ENCODE measurements around the gene HLCS.

The HLCS gene

GRCh38 chr21:36845790-36846189, 120.7 kb downstream of the HLCS start:
- Histone ChIP-seq H3K27ac (ENCODE audit: low read length) (no peak overlapping the region), H3K27me3 (ENCODE audit: control insufficient read depth in 1 of 2, insufficient read depth in 2 of 2, low read length in 2 of 2) (no peaks in the 10 kb centered on the region), H3K4me3 (ENCODE audit: low read length in 2 of 2) (no peak overlapping the region), H3K9ac (ENCODE audit: low read length in 2 of 2) (no peak overlapping the region), H3K4me1 (ENCODE audit: control insufficient read depth, insufficient read depth, low read length) (peaks cover 6% of the 10 kb centered on the region), H3K36me3 (ENCODE audit: control insufficient read depth in 2 of 2, insufficient read depth in 2 of 2, low read length in 2 of 2) (no peaks in the 10 kb centered on the region), H3K9me3 (ENCODE audit: control insufficient read depth in 2 of 2, low read length in 2 of 2) (no peaks in the 10 kb centered on the region)

- H3K36me3 ChIP-seq (ENCODE audit: control insufficient read depth in 2 of 2, insufficient read depth in 2 of 2, low read length in 2 of 2) = no peaks in the 10 kb centered on the region
- no peak overlapping the region for H3K27ac ChIP-seq (ENCODE audit: low read length)
- no peaks in the 10 kb centered on the region for H3K27me3 ChIP-seq (ENCODE audit: control insufficient read depth in 1 of 2, insufficient read depth in 2 of 2, low read length in 2 of 2)
- H3K9me3 ChIP-seq (ENCODE audit: control insufficient read depth in 2 of 2, low read length in 2 of 2) = no peaks in the 10 kb centered on the region
- no peak overlapping the region for H3K4me3 ChIP-seq (ENCODE audit: low read length in 2 of 2)
- H3K4me1 ChIP-seq (ENCODE audit: control insufficient read depth, insufficient read depth, low read length) = peaks cover 2% of the 10 kb centered on the region
- H3K9ac ChIP-seq (ENCODE audit: low read length in 2 of 2) = no peak overlapping the region
Observed at GRCh38 chr21:36845070-36845469, 121.4 kb downstream of the HLCS start.

GRCh38 chr21:36841866-36842265, 124.6 kb downstream of the HLCS start:
- H3K27me3 ChIP-seq (ENCODE audit: control insufficient read depth in 1 of 2, insufficient read depth in 2 of 2, low read length in 2 of 2) = no peaks in the 10 kb centered on the region
- H3K4me1 ChIP-seq (ENCODE audit: control insufficient read depth, insufficient read depth, low read length) = no peaks in the 10 kb centered on the region
- H3K36me3 ChIP-seq (ENCODE audit: control insufficient read depth in 2 of 2, insufficient read depth in 2 of 2, low read length in 2 of 2) = no peaks in the 10 kb centered on the region
- H3K9ac ChIP-seq (ENCODE audit: low read length in 2 of 2) = no peak overlapping the region
- H3K9me3 ChIP-seq (ENCODE audit: control insufficient read depth in 2 of 2, low read length in 2 of 2) = no peaks in the 10 kb centered on the region
- no peak overlapping the region for H3K27ac ChIP-seq (ENCODE audit: low read length)
- H3K4me3 ChIP-seq (ENCODE audit: low read length in 2 of 2) = no peak overlapping the region

GRCh38 chr21:36839735-36840134, 126.7 kb downstream of the HLCS start:
- Histone ChIP-seq H3K9me3 (ENCODE audit: control insufficient read depth in 2 of 2, low read length in 2 of 2) (no peaks in the 10 kb centered on the region), H3K9ac (ENCODE audit: low read length in 2 of 2) (no peak overlapping the region), H3K36me3 (ENCODE audit: control insufficient read depth in 2 of 2, insufficient read depth in 2 of 2, low read length in 2 of 2) (no peaks in the 10 kb centered on the region), H3K27ac (ENCODE audit: low read length) (no peak overlapping the region), H3K27me3 (ENCODE audit: control insufficient read depth in 1 of 2, insufficient read depth in 2 of 2, low read length in 2 of 2) (no peaks in the 10 kb centered on the region), H3K4me1 (ENCODE audit: control insufficient read depth, insufficient read depth, low read length) (peaks cover 4% of the 10 kb centered on the region), H3K4me3 (ENCODE audit: low read length in 2 of 2) (no peak overlapping the region)

- Histone ChIP-seq H3K9me3 (ENCODE audit: control insufficient read depth in 2 of 2, low read length in 2 of 2) (no peaks in the 10 kb centered on the region), H3K4me1 (ENCODE audit: control insufficient read depth, insufficient read depth, low read length) (peaks cover 4% of the 10 kb centered on the region), H3K27ac (ENCODE audit: low read length) (no peak overlapping the region), H3K36me3 (ENCODE audit: control insufficient read depth in 2 of 2, insufficient read depth in 2 of 2, low read length in 2 of 2) (no peaks in the 10 kb centered on the region), H3K4me3 (ENCODE audit: low read length in 2 of 2) (no peak overlapping the region), H3K27me3 (ENCODE audit: control insufficient read depth in 1 of 2, insufficient read depth in 2 of 2, low read length in 2 of 2) (no peaks in the 10 kb centered on the region), H3K9ac (ENCODE audit: low read length in 2 of 2) (no peak overlapping the region)
Observed at GRCh38 chr21:36839123-36839522, 127.3 kb downstream of the HLCS start.

- Histone ChIP-seq H3K4me3 (ENCODE audit: low read length in 2 of 2) (no peak overlapping the region), H3K36me3 (ENCODE audit: control insufficient read depth in 2 of 2, insufficient read depth in 2 of 2, low read length in 2 of 2) (no peaks in the 10 kb centered on the region), H3K9ac (ENCODE audit: low read length in 2 of 2) (no peak overlapping the region), H3K9me3 (ENCODE audit: control insufficient read depth in 2 of 2, low read length in 2 of 2) (no peaks in the 10 kb centered on the region), H3K27me3 (ENCODE audit: control insufficient read depth in 1 of 2, insufficient read depth in 2 of 2, low read length in 2 of 2) (no peaks in the 10 kb centered on the region), H3K4me1 (ENCODE audit: control insufficient read depth, insufficient read depth, low read length) (peaks cover 4% of the 10 kb centered on the region), H3K27ac (ENCODE audit: low read length) (no peak overlapping the region)
Observed at GRCh38 chr21:36835383-36835795, 131.1 kb downstream of the HLCS start.

- Histone ChIP-seq H3K36me3 (ENCODE audit: control insufficient read depth in 2 of 2, insufficient read depth in 2 of 2, low read length in 2 of 2) (no peaks in the 10 kb centered on the region), H3K4me1 (ENCODE audit: control insufficient read depth, insufficient read depth, low read length) (peaks cover 4% of the 10 kb centered on the region), H3K27me3 (ENCODE audit: control insufficient read depth in 1 of 2, insufficient read depth in 2 of 2, low read length in 2 of 2) (no peaks in the 10 kb centered on the region), H3K9ac (ENCODE audit: low read length in 2 of 2) (no peak overlapping the region), H3K4me3 (ENCODE audit: low read length in 2 of 2) (no peak overlapping the region), H3K9me3 (ENCODE audit: control insufficient read depth in 2 of 2, low read length in 2 of 2) (no peaks in the 10 kb centered on the region), H3K27ac (ENCODE audit: low read length) (no peak overlapping the region)
Observed at GRCh38 chr21:36834192-36834591, 132.3 kb downstream of the HLCS start.

GRCh38 chr21:36830100-36830499, 136.4 kb downstream of the HLCS start:
- Histone ChIP-seq H3K9ac (ENCODE audit: low read length in 2 of 2) (no peak overlapping the region), H3K4me3 (ENCODE audit: low read length in 2 of 2) (no peak overlapping the region), H3K27ac (ENCODE audit: low read length) (no peak overlapping the region), H3K4me1 (ENCODE audit: control insufficient read depth, insufficient read depth, low read length) (no peaks in the 10 kb centered on the region), H3K36me3 (ENCODE audit: control insufficient read depth in 2 of 2, insufficient read depth in 2 of 2, low read length in 2 of 2) (no peaks in the 10 kb centered on the region), H3K27me3 (ENCODE audit: control insufficient read depth in 1 of 2, insufficient read depth in 2 of 2, low read length in 2 of 2) (no peaks in the 10 kb centered on the region), H3K9me3 (ENCODE audit: control insufficient read depth in 2 of 2, low read length in 2 of 2) (no peaks in the 10 kb centered on the region)

GRCh38 chr21:36828891-36829515, 137.5 kb downstream of the HLCS start:
- no peaks in the 10 kb centered on the region for H3K9me3 ChIP-seq (ENCODE audit: control insufficient read depth in 2 of 2, low read length in 2 of 2)
- no peak overlapping the region for H3K9ac ChIP-seq (ENCODE audit: low read length in 2 of 2)
- no peaks in the 10 kb centered on the region for H3K4me1 ChIP-seq (ENCODE audit: control insufficient read depth, insufficient read depth, low read length)
- H3K27me3 ChIP-seq (ENCODE audit: control insufficient read depth in 1 of 2, insufficient read depth in 2 of 2, low read length in 2 of 2) = no peaks in the 10 kb centered on the region
- H3K27ac ChIP-seq (ENCODE audit: low read length) = no peak overlapping the region
- H3K36me3 ChIP-seq (ENCODE audit: control insufficient read depth in 2 of 2, insufficient read depth in 2 of 2, low read length in 2 of 2) = no peaks in the 10 kb centered on the region
- H3K4me3 ChIP-seq (ENCODE audit: low read length in 2 of 2) = no peak overlapping the region

GRCh38 chr21:36828208-36828607, 138.3 kb downstream of the HLCS start:
- H3K27ac ChIP-seq (ENCODE audit: low read length) = no peak overlapping the region
- no peaks in the 10 kb centered on the region for H3K9me3 ChIP-seq (ENCODE audit: control insufficient read depth in 2 of 2, low read length in 2 of 2)
- H3K27me3 ChIP-seq (ENCODE audit: control insufficient read depth in 1 of 2, insufficient read depth in 2 of 2, low read length in 2 of 2) = no peaks in the 10 kb centered on the region
- H3K4me1 ChIP-seq (ENCODE audit: control insufficient read depth, insufficient read depth, low read length) = no peaks in the 10 kb centered on the region
- no peak overlapping the region for H3K4me3 ChIP-seq (ENCODE audit: low read length in 2 of 2)
- no peaks in the 10 kb centered on the region for H3K36me3 ChIP-seq (ENCODE audit: control insufficient read depth in 2 of 2, insufficient read depth in 2 of 2, low read length in 2 of 2)
- no peak overlapping the region for H3K9ac ChIP-seq (ENCODE audit: low read length in 2 of 2)

- Histone ChIP-seq H3K9me3 (ENCODE audit: control insufficient read depth in 2 of 2, low read length in 2 of 2) (no peaks in the 10 kb centered on the region), H3K27me3 (ENCODE audit: control insufficient read depth in 1 of 2, insufficient read depth in 2 of 2, low read length in 2 of 2) (no peaks in the 10 kb centered on the region), H3K27ac (ENCODE audit: low read length) (no peak overlapping the region), H3K36me3 (ENCODE audit: control insufficient read depth in 2 of 2, insufficient read depth in 2 of 2, low read length in 2 of 2) (no peaks in the 10 kb centered on the region), H3K4me3 (ENCODE audit: low read length in 2 of 2) (no peak overlapping the region), H3K4me1 (ENCODE audit: control insufficient read depth, insufficient read depth, low read length) (no peaks in the 10 kb centered on the region), H3K9ac (ENCODE audit: low read length in 2 of 2) (no peak overlapping the region)
Observed at GRCh38 chr21:36825658-36826057, 140.8 kb downstream of the HLCS start.
